ENCODE measurements around the gene FAIM. TPM values are rescaled to one million over a fixed set of nuclear protein-coding genes. Genes with fewer than 3 reads are reported as not detected.

FAIM gene
- polyA plus RNA-seq, 4 donors: 4.1 to 10.4 (median 7.2) TPM

- H3K4me1 ChIP-seq (ENCODE audit: control insufficient read depth in 3 of 3, insufficient read depth in 2 of 3, low read depth in 1 of 3, low read length in 2 of 3): no peaks in the 10 kb centered on the region
- H3K27ac ChIP-seq (ENCODE audit: low read depth in 1 of 3, low read length in 2 of 3): no peak overlapping the region
- no peak for DNase-seq
- H3K27me3 ChIP-seq (ENCODE audit: control insufficient read depth in 3 of 3, insufficient read depth in 3 of 3, low read length in 3 of 3): no peaks in the 10 kb centered on the region
- H3K4me3 ChIP-seq (ENCODE audit: low read depth in 1 of 3, low read length in 3 of 3): no peak overlapping the region
- H3K36me3 ChIP-seq (ENCODE audit: control insufficient read depth in 3 of 3, insufficient read depth in 2 of 3, low read depth in 1 of 3, low read length in 3 of 3): peaks cover 0 to 7% (median 1%) of the 10 kb centered on the region in 3 donors
- 82 to 100% (median 94%) methylated on average over 1 of the region's 1 CpG for WGBS, 3 donors
- H3K9me3 ChIP-seq (ENCODE audit: control insufficient read depth in 2 of 2, insufficient read depth in 1 of 2, low read depth in 1 of 2, low read length in 1 of 2): peaks cover 0 to 13% of the 10 kb centered on the region in 2 donors
- no peak for FAIRE-seq
Measured at GRCh38 chr3:138573138-138573537, 35.4 kb upstream of the FAIM start.

GRCh38 chr3:138578141-138578540 is 30.4 kb upstream of the FAIM start:
- WGBS, 3 donors: 60 to 79% (median 62%) methylated on average over 4 of the region's 4 CpGs
- DNase-seq (no peak), FAIRE-seq (no peak)
- H3K36me3 ChIP-seq (ENCODE audit: control insufficient read depth in 3 of 3, insufficient read depth in 2 of 3, low read depth in 1 of 3, low read length in 3 of 3): peaks cover 0 to 5% (median 1%) of the 10 kb centered on the region in 3 donors
- no peak overlapping the region for H3K4me3 ChIP-seq (ENCODE audit: low read depth in 1 of 3, low read length in 3 of 3)
- H3K27ac ChIP-seq (ENCODE audit: low read depth in 1 of 3, low read length in 2 of 3): no peak overlapping the region
- no peaks in the 10 kb centered on the region for H3K27me3 ChIP-seq (ENCODE audit: control insufficient read depth in 3 of 3, insufficient read depth in 3 of 3, low read length in 3 of 3)
- H3K4me1 ChIP-seq (ENCODE audit: control insufficient read depth in 3 of 3, insufficient read depth in 2 of 3, low read depth in 1 of 3, low read length in 2 of 3): no peaks in the 10 kb centered on the region
- H3K9me3 ChIP-seq (ENCODE audit: control insufficient read depth in 2 of 2, insufficient read depth in 1 of 2, low read depth in 1 of 2, low read length in 1 of 2): peaks cover 0 to 11% of the 10 kb centered on the region in 2 donors

- H3K27ac ChIP-seq (ENCODE audit: low read depth in 1 of 3, low read length in 2 of 3): no peak overlapping the region
- no peak for FAIRE-seq
- WGBS, 3 donors: 77 to 81% (median 80%) methylated on average over 6 of the region's 6 CpGs
Measured at GRCh38 chr3:138578961-138579574, 29.5 kb upstream of the FAIM start.

GRCh38 chr3:138587374-138587773 is 21.2 kb upstream of the FAIM start:
- FAIRE-seq: no peak
- no peaks in the 10 kb centered on the region for H3K9me3 ChIP-seq (ENCODE audit: control insufficient read depth in 2 of 2, insufficient read depth in 1 of 2, low read depth in 1 of 2, low read length in 1 of 2)
- H3K36me3 ChIP-seq (ENCODE audit: control insufficient read depth in 3 of 3, insufficient read depth in 2 of 3, low read depth in 1 of 3, low read length in 3 of 3): peaks cover 0 to 6% (median 3%) of the 10 kb centered on the region in 3 donors
- WGBS, 3 donors: 96 to 100% (median 100%) methylated on average over 1 of the region's 1 CpG
- H3K27me3 ChIP-seq (ENCODE audit: control insufficient read depth in 3 of 3, insufficient read depth in 3 of 3, low read length in 3 of 3): no peaks in the 10 kb centered on the region
- DNase-seq: no peak
- no peak overlapping the region for H3K4me3 ChIP-seq (ENCODE audit: low read depth in 1 of 3, low read length in 3 of 3)
- no peak overlapping the region for H3K27ac ChIP-seq (ENCODE audit: low read depth in 1 of 3, low read length in 2 of 3)
- H3K4me1 ChIP-seq (ENCODE audit: control insufficient read depth in 3 of 3, insufficient read depth in 2 of 3, low read depth in 1 of 3, low read length in 2 of 3): peaks cover 0 to 3% (median 0%) of the 10 kb centered on the region in 3 donors

More at GRCh38 chr3:138578961-138579574, 29.5 kb upstream of the FAIM start:
- Histone ChIP-seq H3K4me1 (ENCODE audit: control insufficient read depth in 3 of 3, insufficient read depth in 2 of 3, low read depth in 1 of 3, low read length in 2 of 3) (no peaks in the 10 kb centered on the region), H3K36me3 (ENCODE audit: control insufficient read depth in 3 of 3, insufficient read depth in 2 of 3, low read depth in 1 of 3, low read length in 3 of 3) (peaks cover 0 to 3% (median 1%) of the 10 kb centered on the region in 3 donors), H3K4me3 (ENCODE audit: low read depth in 1 of 3, low read length in 3 of 3) (no peak overlapping the region), H3K27me3 (ENCODE audit: control insufficient read depth in 3 of 3, insufficient read depth in 3 of 3, low read length in 3 of 3) (no peaks in the 10 kb centered on the region), H3K9me3 (ENCODE audit: control insufficient read depth in 2 of 2, insufficient read depth in 1 of 2, low read depth in 1 of 2, low read length in 1 of 2) (peaks cover 0 to 6% of the 10 kb centered on the region in 2 donors)
- DNase-seq: no peak

GRCh38 chr3:138588445-138588844 is 20.1 kb upstream of the FAIM start:
- peaks cover 0 to 6% (median 3%) of the 10 kb centered on the region in 3 donors for H3K36me3 ChIP-seq (ENCODE audit: control insufficient read depth in 3 of 3, insufficient read depth in 2 of 3, low read depth in 1 of 3, low read length in 3 of 3)
- H3K27ac ChIP-seq (ENCODE audit: low read depth in 1 of 3, low read length in 2 of 3): no peak overlapping the region
- no peaks in the 10 kb centered on the region for H3K9me3 ChIP-seq (ENCODE audit: control insufficient read depth in 2 of 2, insufficient read depth in 1 of 2, low read depth in 1 of 2, low read length in 1 of 2)
- no peak overlapping the region for H3K4me3 ChIP-seq (ENCODE audit: low read depth in 1 of 3, low read length in 3 of 3)
- WGBS, 3 donors: 85 to 89% (median 86%) methylated on average over 5 of the region's 5 CpGs
- DNase-seq: no peak
- H3K27me3 ChIP-seq (ENCODE audit: control insufficient read depth in 3 of 3, insufficient read depth in 3 of 3, low read length in 3 of 3): no peaks in the 10 kb centered on the region
- H3K4me1 ChIP-seq (ENCODE audit: control insufficient read depth in 3 of 3, insufficient read depth in 2 of 3, low read depth in 1 of 3, low read length in 2 of 3): peaks cover 0 to 9% (median 0%) of the 10 kb centered on the region in 3 donors
- FAIRE-seq: no peak

GRCh38 chr3:138591392-138591791 is 17.2 kb upstream of the FAIM start:
- peaks cover 0 to 6% (median 3%) of the 10 kb centered on the region in 3 donors for H3K36me3 ChIP-seq (ENCODE audit: control insufficient read depth in 3 of 3, insufficient read depth in 2 of 3, low read depth in 1 of 3, low read length in 3 of 3)
- 15 to 55% (median 48%) methylated on average over 1 of the region's 1 CpG for WGBS, 3 donors
- FAIRE-seq (peak; percentile 39), DNase-seq (peak; percentile 48 to 94)
- no peaks in the 10 kb centered on the region for H3K9me3 ChIP-seq (ENCODE audit: control insufficient read depth in 2 of 2, insufficient read depth in 1 of 2, low read depth in 1 of 2, low read length in 1 of 2)
- no peak overlapping the region for H3K4me3 ChIP-seq (ENCODE audit: low read depth in 1 of 3, low read length in 3 of 3)
- H3K27me3 ChIP-seq (ENCODE audit: control insufficient read depth in 3 of 3, insufficient read depth in 3 of 3, low read length in 3 of 3): no peaks in the 10 kb centered on the region
- peaks cover 0 to 9% (median 0%) of the 10 kb centered on the region in 3 donors for H3K4me1 ChIP-seq (ENCODE audit: control insufficient read depth in 3 of 3, insufficient read depth in 2 of 3, low read depth in 1 of 3, low read length in 2 of 3)
- no peak overlapping the region for H3K27ac ChIP-seq (ENCODE audit: low read depth in 1 of 3, low read length in 2 of 3)

- peak in 1 of 2 donors; percentile 30 for DNase-seq
Measured at GRCh38 chr3:138593488-138594149, 15.0 kb upstream of the FAIM start.

GRCh38 chr3:138594150-138594934 is 14.2 kb upstream of the FAIM start, which contains the start of gene CEP70:
Gene CEP70 (minus strand): TSS chr3:138594260. CDS start chr3:138572927, 21,333 bp downstream.
- Histone ChIP-seq H3K36me3 (ENCODE audit: control insufficient read depth in 3 of 3, insufficient read depth in 2 of 3, low read depth in 1 of 3, low read length in 3 of 3) (peaks cover 0 to 1% (median 0%) of the 10 kb centered on the region in 3 donors), H3K27ac (ENCODE audit: low read depth in 1 of 3, low read length in 2 of 3) (peak within 1 kb of the TSS; percentile 84 to 97 (median 92)), H3K4me1 (ENCODE audit: control insufficient read depth in 3 of 3, insufficient read depth in 2 of 3, low read depth in 1 of 3, low read length in 2 of 3) (peaks cover 0 to 9% (median 0%) of the 10 kb centered on the region in 3 donors), H3K4me3 (ENCODE audit: low read depth in 1 of 3, low read length in 3 of 3) (peak within 1 kb of the TSS; percentile 44 to 79 (median 63)), H3K27me3 (ENCODE audit: control insufficient read depth in 3 of 3, insufficient read depth in 3 of 3, low read length in 3 of 3) (no peaks in the 10 kb centered on the region), H3K9me3 (ENCODE audit: control insufficient read depth in 2 of 2, insufficient read depth in 1 of 2, low read depth in 1 of 2, low read length in 1 of 2) (peaks cover 2 to 5% of the 10 kb centered on the region in 2 donors)
- WGBS, 3 donors: 0% methylated on average over 52 of the region's 52 CpGs
- DNase-seq (peak; percentile 95), FAIRE-seq (no peak)

More at GRCh38 chr3:138593488-138594149, 15.0 kb upstream of the FAIM start:
- Histone ChIP-seq H3K4me1 (ENCODE audit: control insufficient read depth in 3 of 3, insufficient read depth in 2 of 3, low read depth in 1 of 3, low read length in 2 of 3) (peaks cover 0 to 9% (median 0%) of the 10 kb centered on the region in 3 donors), H3K36me3 (ENCODE audit: control insufficient read depth in 3 of 3, insufficient read depth in 2 of 3, low read depth in 1 of 3, low read length in 3 of 3) (peaks cover 0 to 4% (median 0%) of the 10 kb centered on the region in 3 donors), H3K27me3 (ENCODE audit: control insufficient read depth in 3 of 3, insufficient read depth in 3 of 3, low read length in 3 of 3) (no peaks in the 10 kb centered on the region), H3K4me3 (ENCODE audit: low read depth in 1 of 3, low read length in 3 of 3) (peak overlapping the region; percentile 44 to 79 (median 63)), H3K9me3 (ENCODE audit: control insufficient read depth in 2 of 2, insufficient read depth in 1 of 2, low read depth in 1 of 2, low read length in 1 of 2) (peaks cover 2 to 4% of the 10 kb centered on the region in 2 donors), H3K27ac (ENCODE audit: low read depth in 1 of 3, low read length in 2 of 3) (peak overlapping the region; percentile 84 to 97 (median 92))
- FAIRE-seq: no peak
- WGBS, 3 donors: 2 to 8% (median 7%) methylated on average over 22 of the region's 22 CpGs

Measured in small intestine (tissue), 7 donors.